Stomach (tissue), 9 donors: ENCODE data around the gene APMAP. TPM values are rescaled to one million over a fixed set of nuclear protein-coding genes. Genes with fewer than 3 reads are reported as not detected.

Experiments used
- DNase-seq, 2 donors: peaks; one replicate each; pipeline versions ENCODE4 v3.0.0 to v3.0.0-alpha.2; 2013 to 2019
- H3K27ac ChIP-seq, 5 donors: fragments of 200-600 bp in 4 of 5; sonication (generic) in 4 of 5; one replicate each; pipeline ENCODE4 v1.5.1; 2013 to 2019; ENCODE audit warnings: mild to moderate bottlenecking in 1 of 5, moderate library complexity in 1 of 5
- H3K27me3 ChIP-seq, 3 donors: fragments of 200-600 bp; sonication (generic); one replicate each; pipeline ENCODE4 v1.5.1; 2017 to 2019; ENCODE audit warnings: mixed run types in 1 of 3
- H3K36me3 ChIP-seq, 4 donors: fragments of 200-600 bp; sonication (generic); 1 replicate in 3 of 4; 2 replicates in 1 of 4; pipeline ENCODE4 v1.5.1; 2016 to 2019
- H3K4me1 ChIP-seq, 4 donors: fragments of 200-600 bp; sonication (generic); one replicate each; pipeline ENCODE4 v1.5.1; 2016 to 2019
- H3K4me3 ChIP-seq, 4 donors: fragments of 200-600 bp; sonication (generic) in 3 of 4; one replicate each; pipeline ENCODE4 v1.5.1; 2016 to 2019; ENCODE audit warnings: mild to moderate bottlenecking in 1 of 4
- H3K9me3 ChIP-seq, 4 donors: fragments of 200-600 bp; sonication (generic); one replicate each; pipeline ENCODE4 v1.5.1; 2016 to 2019
- CTCF ChIP-seq, 7 experiments: fragments of 450-650 bp in 4 of 7; fragments of 200-600 bp in 3 of 7; sonication (generic) in 3 of 7; IDR thresholded peaks; one replicate each; pipeline ENCODE4 v1.5.1; 2016 to 2019; ENCODE audit warnings: antibody characterized with exemption in 7 of 7, control low read depth in 2 of 7, mild to moderate bottlenecking in 1 of 7
- EP300 ChIP-seq: sonication (generic); formaldehyde crosslinking; IDR thresholded peaks from one replicate; pipeline ENCODE4 v1.6.1; 2017; ENCODE audit warnings: antibody characterized with exemption
- POLR2A ChIP-seq, 4 donors: fragments of 450-650 bp; IDR thresholded peaks; one replicate each; pipeline ENCODE4 v1.6.1; 2016; ENCODE audit warnings: antibody characterized with exemption in 4 of 4, control low read depth in 2 of 4, mild to moderate bottlenecking in 1 of 4, moderate library complexity in 1 of 4
- POLR2AphosphoS5 ChIP-seq, 3 donors: sonication (generic); formaldehyde crosslinking; IDR thresholded peaks; one replicate each; pipeline ENCODE4 v1.6.1; 2016; ENCODE audit warnings: antibody characterized with exemption in 3 of 3
- WGBS, 5 donors: extraction: QIAGEN DNeasy Blood & Tissue Kit in 3 of 5; methylation state at CpG; one replicate each; pipeline versions ENCODE4 v1.1.5 to v1.1.7; 2013 to 2018; 5-methylcytosine and 5-hydroxymethylcytosine counted together
- intact Hi-C: fragments of 100-400 bp; cut with DNase I; formaldehyde crosslinking; loops from one replicate; pipeline ENCODE4 v1.15.1; 2023; ENCODE audit warnings: low total_unique reads
- polyA plus RNA-seq, 3 donors: library from polyadenylated mRNA; stranded (reverse); fragments of 200-250 nt; gene quantifications; one replicate each; pipeline ENCODE4 v1.2.3, GENCODE V29; 2013
- total RNA-seq, 5 donors: library from RNA; depleted of rRNA; stranded (reverse); fragments of >200 nt; gene quantifications; one replicate each; pipeline versions ENCODE4 v1.1.0 to v1.2.3, GENCODE V29; 2014 to 2016
- donor health status: healthy with polysubstance abuse.
- donor health status: Bipolar disorder and iron deficiency.
- donor health status: healthy.

Gene APMAP
- total and polyA plus RNA-seq, 8 donors = 12.3 to 55.6 (median 32.1) TPM

- Histone ChIP-seq H3K27me3 (no peaks in the 10 kb centered on the region), H3K36me3 (peaks cover 76 to 92% (median 88%) of the 10 kb centered on the region in 4 donors), H3K4me3 (no peak overlapping the region), H3K4me1 (no peaks in the 10 kb centered on the region), H3K27ac (no peak overlapping the region), H3K9me3 (no peaks in the 10 kb centered on the region)
- 95 to 98% (median 97%) methylated on average over 5 of the region's 5 CpGs for WGBS, 5 donors
- no peak for DNase-seq
- TF ChIP-seq POLR2AphosphoS5 (IDR thresholded peaks at IDR 0.05) (no peak), EP300 (no peak), CTCF (IDR thresholded peaks at IDR 0.05) (no peak), POLR2A (IDR thresholded peaks at IDR 0.05) (no peak)
- intact Hi-C loops = no loop called here
Measured at GRCh38 chr20:24970030-24970553, 22.5 kb downstream of the APMAP start.

- H3K27ac ChIP-seq = no peak overlapping the region
- H3K4me3 ChIP-seq = no peak overlapping the region
- TF ChIP-seq POLR2A (IDR thresholded peaks at IDR 0.05) (no peak), EP300 (no peak), POLR2AphosphoS5 (IDR thresholded peaks at IDR 0.05) (no peak), CTCF (IDR thresholded peaks at IDR 0.05) (no peak)
- H3K4me1 ChIP-seq = no peaks in the 10 kb centered on the region
- WGBS, 5 donors = 93 to 98% (median 97%) methylated on average over 16 to 19 of the region's 19 CpGs
- intact Hi-C loops = no loop called here
- no peaks in the 10 kb centered on the region for H3K9me3 ChIP-seq
- DNase-seq = no peak
- H3K27me3 ChIP-seq = no peaks in the 10 kb centered on the region
- peaks cover 78 to 97% (median 94%) of the 10 kb centered on the region in 4 donors for H3K36me3 ChIP-seq
Measured at GRCh38 chr20:24969186-24970029, 23.1 kb downstream of the APMAP start.

- peaks cover 86 to 100% (median 99%) of the 10 kb centered on the region in 4 donors for H3K36me3 ChIP-seq
- no peaks in the 10 kb centered on the region for H3K9me3 ChIP-seq
- 74 to 84% (median 82%) methylated on average over 5 of the region's 5 CpGs for WGBS, 5 donors
- no peak for DNase-seq
- no peaks in the 10 kb centered on the region for H3K27me3 ChIP-seq
- intact Hi-C loops = no loop called here
- no peak overlapping the region for H3K27ac ChIP-seq
- no peaks in the 10 kb centered on the region for H3K4me1 ChIP-seq
- TF ChIP-seq CTCF (IDR thresholded peaks at IDR 0.05) = no peak
- no peak for TF ChIP-seq EP300
- TF ChIP-seq POLR2AphosphoS5 (IDR thresholded peaks at IDR 0.05) = no peak
- no peak for TF ChIP-seq POLR2A (IDR thresholded peaks at IDR 0.05)
- no peak overlapping the region for H3K4me3 ChIP-seq
Measured at GRCh38 chr20:24968278-24968800, 24.2 kb downstream of the APMAP start.

GRCh38 chr20:24966317-24967012 is 26.1 kb downstream of the APMAP start:
- Histone ChIP-seq H3K27me3 (no peaks in the 10 kb centered on the region), H3K36me3 (peaks cover 78 to 100% (median 99%) of the 10 kb centered on the region in 4 donors), H3K27ac (no peak overlapping the region), H3K4me3 (no peak overlapping the region), H3K9me3 (no peaks in the 10 kb centered on the region), H3K4me1 (no peaks in the 10 kb centered on the region)
- no peak for TF ChIP-seq POLR2A (IDR thresholded peaks at IDR 0.05)
- no peak for TF ChIP-seq POLR2AphosphoS5 (IDR thresholded peaks at IDR 0.05)
- TF ChIP-seq EP300 = no peak
- no peak for TF ChIP-seq CTCF (IDR thresholded peaks at IDR 0.05)
- intact Hi-C loops = no loop called here
- 93 to 96% (median 93%) methylated on average over 15 of the region's 15 CpGs for WGBS, 5 donors
- no peak for DNase-seq
